Measurements from ENCODE around the gene MED13L.
"Not testable (repeated sequence)": the region's sequence is repeated elsewhere in the genome, so short reads cannot be mapped to it uniquely, and the experiment has no call there.

The MED13L gene

DNA sequence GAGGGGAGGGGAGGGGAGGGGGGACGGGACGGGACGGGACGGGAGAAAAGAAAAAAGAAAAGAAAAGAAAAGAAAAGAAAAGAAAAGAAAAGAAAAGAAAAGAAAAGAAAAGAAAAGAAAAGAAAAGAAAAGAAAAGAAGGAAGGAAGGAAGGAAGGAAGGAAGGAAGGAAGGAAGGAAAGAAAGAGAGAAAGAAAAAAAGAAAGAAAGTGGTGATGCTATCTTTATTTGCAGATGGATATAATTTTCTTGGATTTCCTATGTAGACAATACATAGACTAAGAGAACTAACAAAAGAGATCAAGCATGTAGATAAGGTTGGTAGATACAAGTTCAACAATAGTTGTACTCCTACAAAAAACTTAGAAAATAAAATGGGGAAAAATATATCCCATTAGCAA, 245.9 kb downstream of the MED13L start:
- in situ Hi-C loops (cut with MboI; ENCODE audit: low sequenced_read_pairs): not testable (repeated sequence)

DNA sequence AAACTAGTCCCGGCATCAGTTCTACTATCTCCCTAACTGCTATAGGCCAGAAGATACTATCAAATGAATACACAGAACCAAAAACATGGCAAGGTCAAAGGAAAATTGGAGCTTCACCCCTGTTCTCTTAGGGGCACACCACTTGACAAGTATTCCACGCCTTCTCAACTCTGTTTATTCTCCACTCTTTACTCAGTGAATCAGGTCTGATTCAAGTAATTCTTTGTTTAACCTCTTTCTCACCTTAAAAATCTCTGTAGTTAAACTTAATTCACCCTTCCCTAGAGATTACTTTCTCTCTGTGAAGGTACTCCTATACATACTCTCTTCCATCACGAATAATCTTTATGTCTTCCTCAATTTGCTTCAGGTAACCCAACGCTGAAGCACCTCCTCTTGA, 248.9 kb downstream of the MED13L start:
- in situ Hi-C loops (cut with MboI; ENCODE audit: low sequenced_read_pairs): no loop called here

DNA sequence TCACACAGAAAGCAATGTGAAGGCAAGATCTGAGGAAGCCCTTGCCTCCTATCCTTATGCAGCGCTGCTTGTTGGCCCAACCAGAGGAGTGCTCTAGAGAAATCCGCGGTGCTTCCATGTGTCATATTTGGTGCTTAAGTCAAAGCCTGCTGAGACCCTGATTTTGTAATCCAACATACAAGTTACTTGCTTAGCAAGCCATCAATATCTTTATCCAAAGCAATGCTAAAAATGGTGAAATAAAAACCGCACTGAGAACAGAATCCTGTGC, 250.0 kb downstream of the MED13L start:
- in situ Hi-C loops (cut with MboI; ENCODE audit: low sequenced_read_pairs): no loop called here

DNA sequence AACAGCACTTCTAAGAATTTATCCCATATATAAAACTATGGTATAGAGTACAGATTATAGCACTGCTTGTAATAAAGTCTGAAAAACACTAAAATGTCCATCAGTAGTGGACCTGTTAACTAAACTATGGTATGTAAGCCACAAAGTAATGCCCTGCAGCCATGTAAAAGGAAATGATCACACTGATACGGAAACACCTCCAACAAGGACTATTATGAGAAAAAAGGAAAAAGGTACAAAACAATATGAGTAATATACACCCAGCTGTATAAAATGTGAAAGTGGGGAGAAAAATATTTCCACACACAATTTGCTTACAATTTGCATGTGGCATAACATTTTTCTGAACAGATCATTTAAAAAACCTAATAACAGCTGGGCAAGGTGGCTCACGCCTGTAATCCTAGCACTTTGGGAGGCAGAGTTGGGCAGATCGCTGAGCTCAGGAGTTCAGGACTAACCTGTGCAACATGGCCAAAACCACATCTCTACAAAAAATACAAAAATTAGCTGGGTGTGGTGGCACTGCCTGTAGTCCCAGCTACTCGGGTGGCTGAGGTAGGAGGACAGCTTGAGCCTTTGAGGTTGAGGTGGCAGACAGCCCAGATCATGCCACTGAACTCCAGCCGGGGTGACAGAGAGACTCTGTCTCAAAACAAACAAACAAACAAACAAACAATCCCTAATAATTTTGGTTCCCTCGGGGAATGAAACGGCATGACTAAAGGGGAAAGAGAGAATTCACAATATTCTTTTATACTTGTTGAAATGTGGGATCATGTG, 250.5 kb downstream of the MED13L start:
- in situ Hi-C loops (cut with MboI; ENCODE audit: low sequenced_read_pairs): no loop called here

DNA sequence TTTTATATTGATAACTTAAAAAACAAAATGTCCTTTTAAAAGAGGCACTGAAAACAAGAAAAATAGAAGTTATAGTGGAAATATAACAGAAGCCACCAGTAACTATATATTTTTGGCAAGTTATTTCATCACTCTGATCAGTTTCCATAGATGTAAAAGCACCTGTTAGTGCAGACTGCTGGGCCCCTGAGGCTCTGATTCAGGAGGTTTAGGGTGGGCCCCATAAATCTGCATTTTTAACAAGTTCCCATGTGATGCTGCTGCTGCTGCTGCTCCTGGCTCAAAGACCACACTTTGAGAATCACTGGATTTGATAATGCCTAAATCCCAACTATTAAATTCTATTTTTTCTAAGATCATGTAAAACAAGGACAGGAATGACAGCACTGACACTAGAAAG, 251.1 kb downstream of the MED13L start:
- in situ Hi-C loops (cut with MboI; ENCODE audit: low sequenced_read_pairs): no loop called here

DNA sequence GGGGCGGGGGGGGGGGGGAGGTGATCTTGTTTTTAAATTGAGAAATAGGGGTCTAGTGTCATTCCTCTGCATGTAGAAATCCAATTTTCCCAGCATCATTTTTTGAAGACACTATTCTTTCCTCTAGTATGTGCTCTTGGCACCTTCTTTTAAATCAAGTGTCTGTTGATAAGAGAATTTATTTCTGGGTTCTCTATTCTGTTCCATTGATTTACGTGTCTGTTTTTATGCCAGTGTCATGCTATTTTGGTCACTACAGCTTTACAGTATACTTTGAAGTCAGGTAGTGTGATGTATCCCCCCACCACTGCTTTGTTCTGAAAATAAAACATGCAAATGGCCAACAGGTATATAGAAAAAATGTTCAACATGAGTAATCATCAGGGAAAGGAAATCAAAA, 252.7 kb downstream of the MED13L start:
- in situ Hi-C loops (cut with MboI; ENCODE audit: low sequenced_read_pairs): no loop called here

DNA sequence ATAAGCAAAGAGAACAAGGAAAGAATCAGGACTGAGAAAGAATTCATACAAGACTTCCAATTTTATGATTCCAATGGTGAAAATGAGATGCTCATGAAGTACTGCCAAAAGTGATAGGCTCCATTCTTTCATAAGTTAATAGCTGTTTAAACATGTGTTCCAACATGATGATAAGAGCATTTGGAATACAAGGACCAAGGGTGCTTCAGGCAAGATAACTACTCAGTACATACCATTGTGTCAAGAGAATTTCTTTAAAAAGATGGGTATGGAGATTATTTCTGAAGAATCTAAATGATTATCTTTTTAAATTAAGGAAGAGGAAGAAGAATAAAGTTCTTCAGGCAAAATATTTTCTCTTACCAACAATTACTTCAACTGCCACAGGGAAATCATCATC, 258.1 kb downstream of the MED13L start:
- in situ Hi-C loops (cut with MboI; ENCODE audit: low sequenced_read_pairs): no loop called here

DNA sequence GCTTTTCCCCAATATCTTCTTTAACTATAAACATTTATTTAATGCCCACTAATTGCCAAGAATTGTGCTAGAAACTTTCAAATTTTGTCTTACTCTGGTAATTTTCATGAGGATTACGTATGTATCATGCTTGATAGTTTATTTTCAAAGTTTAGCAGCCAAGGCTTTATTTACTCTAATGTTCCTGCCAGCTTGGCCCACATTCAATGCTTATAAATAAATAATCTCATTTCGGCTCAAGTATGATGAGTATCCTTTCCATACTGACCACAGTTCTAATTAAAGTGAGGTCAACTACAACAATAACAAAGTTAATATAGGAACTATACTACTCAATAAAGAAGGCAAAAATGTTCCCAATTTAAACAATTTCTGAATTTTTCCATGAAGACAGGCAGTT, 259.2 kb downstream of the MED13L start:
- in situ Hi-C loops (cut with MboI; ENCODE audit: low sequenced_read_pairs): no loop called here

DNA sequence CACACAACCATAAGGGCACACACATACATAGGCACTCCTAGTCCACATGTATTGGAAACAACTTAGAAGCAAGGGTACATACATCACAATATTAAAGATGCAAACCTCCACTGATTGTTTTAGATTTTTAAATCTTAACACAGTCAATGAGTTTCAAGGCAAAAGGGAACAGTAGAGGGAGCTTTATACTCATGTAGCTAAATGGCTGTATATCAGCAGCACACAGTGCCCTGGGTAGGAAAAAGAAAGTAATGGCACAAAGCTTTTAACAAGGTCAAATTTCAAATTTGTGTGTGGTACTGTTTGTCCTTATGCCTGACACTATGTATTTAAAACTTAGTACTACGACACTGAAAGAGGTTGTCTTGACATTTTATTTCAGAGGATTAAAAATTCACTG, 262.0 kb downstream of the MED13L start:
- in situ Hi-C loops (cut with MboI; ENCODE audit: low sequenced_read_pairs): no loop called here

DNA sequence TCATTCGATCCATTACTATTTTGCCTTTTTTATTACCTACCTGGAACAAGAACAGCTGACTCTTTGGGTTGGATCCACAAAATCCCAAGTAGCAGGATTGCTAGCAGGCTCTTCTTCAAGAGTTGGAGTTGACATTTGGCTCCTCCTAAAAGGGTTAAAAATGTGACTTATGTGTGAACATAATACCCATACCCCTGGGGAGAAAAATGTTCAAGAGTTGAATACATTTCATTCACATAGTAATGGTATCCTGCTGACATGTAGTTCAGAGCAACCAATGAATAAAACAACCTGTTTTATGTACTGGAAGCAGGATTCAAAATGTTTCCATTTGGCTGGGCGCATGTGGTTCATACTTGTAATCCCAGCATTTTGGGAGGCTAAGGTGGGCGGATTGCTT, 264.7 kb downstream of the MED13L start:
- in situ Hi-C loops (cut with MboI; ENCODE audit: low sequenced_read_pairs): no loop called here

DNA sequence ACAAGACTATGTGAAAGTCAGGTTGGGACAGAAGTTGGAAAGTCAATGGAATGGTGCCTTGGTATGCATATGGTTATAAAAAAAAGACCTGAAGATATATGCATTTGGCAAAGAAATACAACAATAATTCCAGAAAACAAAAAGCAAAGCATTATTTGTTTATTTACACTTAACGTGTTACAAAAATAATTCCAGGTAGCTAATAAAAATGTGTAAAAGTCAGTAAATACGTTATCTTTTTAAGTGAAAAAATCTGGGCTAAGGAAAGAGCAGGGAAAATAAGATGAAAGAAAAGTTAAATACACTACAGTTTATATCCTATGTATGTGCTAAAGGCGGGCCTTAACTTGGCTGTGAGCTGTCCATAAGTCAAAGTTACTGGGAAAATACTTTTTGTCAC, 266.3 kb downstream of the MED13L start:
- in situ Hi-C loops (cut with MboI; ENCODE audit: low sequenced_read_pairs): no loop called here

DNA sequence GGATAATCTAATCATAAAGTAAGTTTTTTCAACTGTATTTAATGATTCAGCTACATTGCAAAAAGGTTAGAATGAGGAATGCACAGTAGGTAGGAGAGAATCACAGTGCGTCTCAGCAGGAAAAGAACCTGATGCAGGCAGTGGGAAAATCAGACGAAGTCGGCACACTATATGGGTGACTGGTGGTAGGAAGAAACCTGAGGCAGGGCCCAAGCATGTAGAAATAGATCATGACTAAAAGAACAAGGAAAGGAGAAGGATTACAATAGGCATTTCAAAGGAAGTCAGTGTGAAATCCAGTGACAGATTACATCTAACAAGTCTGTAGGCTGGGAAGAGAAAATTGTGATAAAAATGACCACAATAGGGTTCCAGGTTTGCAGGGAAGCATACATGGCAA, 267.0 kb downstream of the MED13L start:
- in situ Hi-C loops (cut with MboI; ENCODE audit: low sequenced_read_pairs): no loop called here

DNA sequence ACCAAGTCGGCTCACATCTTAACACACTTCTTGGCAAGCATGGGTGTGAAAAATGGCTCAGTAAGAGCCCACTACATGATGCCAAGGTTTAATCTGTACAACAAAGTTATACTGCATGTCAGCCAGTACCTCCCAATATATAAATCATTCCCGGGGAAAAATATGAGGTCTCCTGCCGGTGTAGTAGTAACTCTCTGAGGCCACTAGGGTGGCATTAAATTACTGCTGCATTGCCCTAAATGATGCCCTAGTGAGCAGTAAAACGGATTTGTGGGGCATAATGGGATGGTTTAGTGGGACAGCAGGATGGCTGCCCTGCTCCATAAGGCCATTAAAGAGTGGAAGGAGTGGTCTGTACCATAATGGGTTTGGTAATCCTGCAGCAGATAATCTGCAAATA, 267.7 kb downstream of the MED13L start:
- in situ Hi-C loops (cut with MboI; ENCODE audit: low sequenced_read_pairs): no loop called here

DNA sequence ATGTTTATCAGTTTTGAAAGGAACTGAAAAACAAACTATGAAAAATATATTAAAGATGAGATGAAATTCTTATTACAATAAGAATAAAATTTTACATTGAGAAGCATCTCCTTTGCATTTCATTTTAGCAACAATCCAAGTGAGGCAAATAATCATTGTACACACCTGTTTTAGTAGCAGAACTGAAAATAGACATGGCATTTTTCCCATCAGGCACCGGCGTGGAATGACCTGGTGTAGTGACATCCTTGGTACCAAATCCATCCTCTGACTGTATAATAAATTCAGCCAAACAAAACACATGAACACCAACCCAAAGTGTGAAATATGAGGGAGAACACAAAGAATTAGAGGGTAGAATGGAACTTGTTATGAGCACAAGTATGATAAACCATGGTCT, 271.4 kb downstream of the MED13L start:
- in situ Hi-C loops (cut with MboI; ENCODE audit: low sequenced_read_pairs): no loop called here

DNA sequence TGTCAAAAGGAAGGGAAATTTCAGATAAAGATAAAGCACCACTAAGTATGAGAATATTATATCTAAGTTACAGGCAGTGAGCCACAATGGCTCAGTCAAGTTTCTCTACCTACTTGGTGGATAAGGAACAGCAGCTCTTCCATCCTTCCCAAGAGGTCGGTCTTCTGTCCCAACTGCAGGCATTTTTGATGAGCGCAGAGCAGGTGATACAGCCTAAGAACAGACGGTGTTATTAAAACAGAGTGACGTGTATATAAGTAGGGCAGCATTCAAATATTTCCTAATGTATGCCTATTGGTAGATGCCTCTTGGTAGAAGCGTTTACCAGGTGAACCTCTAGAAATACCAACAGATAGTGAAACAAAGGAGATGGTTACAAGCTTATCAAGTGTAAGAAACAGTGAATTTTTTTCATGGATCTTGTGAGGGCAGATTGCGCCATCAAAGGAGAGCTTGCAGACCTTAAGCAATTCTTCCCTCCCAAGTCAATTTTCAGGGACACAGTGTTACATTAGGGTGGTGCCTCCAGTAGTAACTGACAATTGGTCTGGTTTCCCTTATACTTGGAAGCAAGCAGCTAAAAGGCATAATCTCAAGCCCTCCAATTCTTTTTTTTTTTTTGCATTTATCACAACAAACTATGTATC, 274.5 kb downstream of the MED13L start:
- in situ Hi-C loops (cut with MboI; ENCODE audit: low sequenced_read_pairs): no loop called here

DNA sequence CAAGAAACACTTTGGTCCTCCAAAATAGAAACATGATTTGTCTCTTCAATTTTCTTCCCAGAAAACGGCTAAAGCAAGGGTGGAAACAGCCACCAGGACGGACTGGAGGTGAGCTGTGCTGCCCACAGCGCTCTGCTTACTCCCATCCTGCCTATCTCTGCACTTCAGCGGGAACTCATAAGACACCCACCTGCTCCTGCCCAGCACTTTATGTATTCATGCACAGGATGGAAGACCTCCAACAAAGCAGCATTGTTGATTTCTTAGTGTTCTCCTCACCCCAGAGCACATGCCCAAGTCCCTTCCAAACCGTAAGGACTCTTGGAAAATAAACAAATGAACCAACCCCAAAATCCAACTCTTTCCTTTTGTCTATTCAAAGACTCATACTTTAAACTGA, 277.2 kb downstream of the MED13L start:
- in situ Hi-C loops (cut with MboI; ENCODE audit: low sequenced_read_pairs): no loop called here

DNA sequence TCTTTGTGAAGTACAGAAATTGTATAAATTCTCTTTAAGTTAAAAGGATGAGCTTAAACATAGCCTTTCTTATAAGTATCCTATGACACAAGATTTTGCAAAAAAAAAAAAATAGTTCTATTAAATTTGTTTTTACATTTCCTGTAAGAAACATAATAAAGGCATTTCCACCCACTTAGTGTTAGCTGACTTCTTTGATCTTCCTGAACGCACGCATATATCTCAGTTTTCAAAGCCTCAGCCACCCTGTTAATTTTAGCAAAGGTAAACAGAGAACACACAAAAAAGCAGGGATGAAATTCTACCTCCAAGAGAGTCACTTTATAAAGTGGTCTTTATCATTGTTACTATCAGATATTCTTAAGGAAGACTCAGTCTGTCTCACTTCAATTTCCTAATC, 277.9 kb downstream of the MED13L start:
- in situ Hi-C loops (cut with MboI; ENCODE audit: low sequenced_read_pairs): no loop called here

DNA sequence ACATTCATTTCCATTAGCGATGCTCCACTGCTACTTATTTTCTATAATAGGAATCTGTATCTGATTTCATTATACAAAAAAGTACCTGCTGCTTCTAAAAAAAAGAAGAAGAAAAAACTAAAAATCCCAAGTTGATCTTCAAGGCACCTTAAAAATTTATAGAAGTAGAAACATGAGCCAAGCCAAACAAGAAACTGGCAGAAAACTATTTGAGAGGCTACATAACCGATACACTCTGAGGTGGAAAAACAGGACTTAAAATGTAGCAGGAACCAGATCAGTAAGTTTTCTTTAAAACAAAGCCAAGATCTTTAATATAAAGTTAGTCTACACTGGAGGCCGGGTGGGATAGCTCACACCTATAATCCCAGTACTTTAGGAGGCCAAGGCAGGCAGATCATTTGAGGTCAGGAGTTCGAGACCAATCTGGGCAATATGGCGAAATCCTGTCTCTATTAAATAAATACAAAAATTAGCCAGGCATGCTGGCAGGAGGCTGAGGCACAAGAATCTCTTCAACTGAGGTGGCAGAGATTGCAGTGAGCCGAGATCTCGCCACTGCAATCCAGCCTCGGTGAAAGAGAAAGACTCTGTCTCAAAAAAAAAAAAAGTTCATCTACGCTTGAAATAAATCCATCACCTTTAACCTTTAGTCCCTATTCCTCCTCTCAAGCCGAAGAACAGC, 278.6 kb downstream of the MED13L start:
- in situ Hi-C loops (cut with MboI; ENCODE audit: low sequenced_read_pairs): no loop called here

DNA sequence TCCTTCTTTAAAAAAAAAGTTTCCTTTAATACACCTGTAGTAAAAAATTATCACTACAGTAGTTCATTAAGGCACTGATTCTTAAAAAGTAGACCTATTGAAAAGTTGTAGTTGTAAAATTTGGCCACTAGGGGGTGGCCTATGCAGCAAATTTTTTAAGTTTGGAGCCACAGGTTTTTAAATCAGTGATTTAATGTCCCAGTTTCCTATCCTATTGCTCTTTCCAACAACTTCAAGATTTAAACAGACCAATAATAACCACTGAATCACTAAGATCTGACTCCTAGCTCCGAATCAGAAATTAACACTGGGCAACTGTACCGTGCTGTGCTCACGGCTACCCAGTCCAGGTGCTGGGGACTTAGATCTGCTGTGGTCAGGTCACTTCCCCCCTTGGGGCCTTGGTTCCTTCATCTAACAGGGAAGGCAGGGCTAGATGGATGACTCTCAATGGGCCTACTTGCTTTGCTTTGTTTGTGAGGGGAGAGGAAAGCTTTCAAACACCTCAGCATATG, 279.3 kb downstream of the MED13L start:
- in situ Hi-C loops (cut with MboI; ENCODE audit: low sequenced_read_pairs): no loop called here

DNA sequence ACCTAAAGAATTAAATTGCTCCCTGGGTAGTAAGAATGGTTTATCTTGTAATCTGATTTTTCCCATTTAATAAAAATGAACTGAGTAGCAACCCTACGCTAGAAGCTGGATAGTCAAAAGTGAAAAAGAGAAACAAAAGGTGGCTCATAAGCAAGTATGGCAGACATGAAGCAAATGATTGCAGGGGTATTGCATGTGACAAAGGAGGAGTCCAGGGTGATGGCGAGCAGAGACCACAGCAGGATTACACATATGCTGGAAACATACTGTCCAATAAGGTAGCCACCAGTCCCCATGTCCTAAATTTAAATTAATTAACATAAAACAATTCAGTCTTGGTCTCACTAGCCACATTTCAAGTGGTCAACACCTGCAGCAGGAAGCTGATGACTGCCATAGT, 283.8 kb downstream of the MED13L start:
- in situ Hi-C loops (cut with MboI; ENCODE audit: low sequenced_read_pairs): no loop called here

DNA sequence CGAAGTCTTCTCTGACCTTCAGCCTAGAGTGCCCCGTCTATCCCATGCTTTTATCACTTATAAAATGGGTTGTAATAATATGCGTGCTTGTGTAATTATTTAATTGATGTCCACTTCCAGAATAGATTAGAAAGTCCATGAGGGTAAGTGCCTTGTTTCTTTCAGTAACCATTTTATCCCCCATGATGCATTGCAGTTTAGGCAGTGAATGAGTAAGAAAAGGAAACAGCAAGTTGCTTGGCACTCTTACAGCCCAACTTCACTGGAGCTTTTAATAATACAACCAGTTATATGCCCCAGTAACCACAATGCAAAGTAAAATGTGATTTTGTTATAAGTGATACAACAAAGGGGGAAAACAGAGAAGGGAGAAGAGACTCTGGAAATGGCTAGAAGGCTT, 287.3 kb downstream of the MED13L start:
- in situ Hi-C loops (cut with MboI; ENCODE audit: low sequenced_read_pairs): no loop called here

Data from HL-60/S4 treated with retinoic acid at 250 ng/mL for 4 days and 3 days (cell line).